WTC11 (cell line): Measurements from ENCODE around the gene FFAR4.

Experiments used
- CBFB ChIP-seq: sonication (generic); formaldehyde crosslinking; IDR thresholded peaks from 2 replicates; pipeline ENCODE4 v1.8.1; 2022; ENCODE audit warnings: mild to moderate bottlenecking, low read depth, missing genetic modification reagents
- CREB1 ChIP-seq: sonication (generic); formaldehyde crosslinking; IDR thresholded peaks from 2 replicates; pipeline ENCODE4 v1.8.0; 2023; ENCODE audit warnings: mild to moderate bottlenecking, missing genetic modification reagents
- CREM ChIP-seq: sonication (generic); formaldehyde crosslinking; IDR thresholded peaks from 2 replicates; pipeline ENCODE4 v1.8.1; 2022; ENCODE audit warnings: mild to moderate bottlenecking, missing genetic modification reagents, moderate library complexity
- ZNF317 ChIP-seq: sonication (generic); formaldehyde crosslinking; IDR thresholded peaks from 2 replicates; pipeline ENCODE4 v1.8.1; 2023; ENCODE audit warnings: low read depth, mild to moderate bottlenecking, moderate library complexity, missing genetic modification reagents, borderline replicate concordance
- TF ChIP-seq, protein P1 (sequence below): fragments of 200-600 bp; IDR thresholded peaks from 2 replicates; pipeline ENCODE4 v1.8.0; 2022; ENCODE audit warnings: antibody characterized with exemption
- TF ChIP-seq, protein P2 (sequence below): sonication (generic); formaldehyde crosslinking; IDR thresholded peaks from 2 replicates; pipeline ENCODE4 v1.8.1; 2023; ENCODE audit warnings: mild to moderate bottlenecking, moderate library complexity, missing genetic modification reagents
- TF ChIP-seq, protein P3 (sequence below): sonication (generic); formaldehyde crosslinking; IDR thresholded peaks from 2 replicates; pipeline ENCODE4 v1.8.1; 2023; ENCODE audit warnings: mild to moderate bottlenecking, missing genetic modification reagents, moderate library complexity
- TF ChIP-seq, protein P4 (sequence below): sonication (generic); formaldehyde crosslinking; IDR thresholded peaks from 2 replicates; pipeline ENCODE4 v1.8.0; 2022; ENCODE audit warnings: mild to moderate bottlenecking, missing genetic modification reagents

DNA sequence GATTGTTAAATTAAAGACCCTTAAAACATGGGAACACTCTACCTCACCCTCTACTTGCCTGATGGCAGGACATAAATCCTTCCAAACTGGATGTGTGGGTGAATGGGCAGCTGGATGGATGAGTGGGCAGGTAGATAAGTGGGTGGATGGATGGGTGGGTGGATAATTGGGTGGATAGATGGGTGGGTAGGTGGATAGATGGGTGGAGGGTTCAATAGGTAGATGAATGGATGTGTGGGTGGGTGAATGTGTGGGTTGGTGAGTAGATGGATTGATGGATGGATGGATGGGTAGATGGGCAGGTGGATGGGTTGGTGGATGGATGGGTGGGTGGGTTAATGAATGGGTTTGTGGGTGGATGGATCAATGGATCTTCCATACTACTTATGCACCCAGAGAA lies 18.9 kb upstream of the FFAR4 start:
- TF ChIP-seq, protein P1, sequence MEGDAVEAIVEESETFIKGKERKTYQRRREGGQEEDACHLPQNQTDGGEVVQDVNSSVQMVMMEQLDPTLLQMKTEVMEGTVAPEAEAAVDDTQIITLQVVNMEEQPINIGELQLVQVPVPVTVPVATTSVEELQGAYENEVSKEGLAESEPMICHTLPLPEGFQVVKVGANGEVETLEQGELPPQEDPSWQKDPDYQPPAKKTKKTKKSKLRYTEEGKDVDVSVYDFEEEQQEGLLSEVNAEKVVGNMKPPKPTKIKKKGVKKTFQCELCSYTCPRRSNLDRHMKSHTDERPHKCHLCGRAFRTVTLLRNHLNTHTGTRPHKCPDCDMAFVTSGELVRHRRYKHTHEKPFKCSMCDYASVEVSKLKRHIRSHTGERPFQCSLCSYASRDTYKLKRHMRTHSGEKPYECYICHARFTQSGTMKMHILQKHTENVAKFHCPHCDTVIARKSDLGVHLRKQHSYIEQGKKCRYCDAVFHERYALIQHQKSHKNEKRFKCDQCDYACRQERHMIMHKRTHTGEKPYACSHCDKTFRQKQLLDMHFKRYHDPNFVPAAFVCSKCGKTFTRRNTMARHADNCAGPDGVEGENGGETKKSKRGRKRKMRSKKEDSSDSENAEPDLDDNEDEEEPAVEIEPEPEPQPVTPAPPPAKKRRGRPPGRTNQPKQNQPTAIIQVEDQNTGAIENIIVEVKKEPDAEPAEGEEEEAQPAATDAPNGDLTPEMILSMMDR = no peak
- TF ChIP-seq ZNF317 (CRISPR knock-in tag) (no peak), CREM (no peak), CBFB (CRISPR knock-in tag) (no peak), CREB1 (no peak)
- TF ChIP-seq, protein P2, sequence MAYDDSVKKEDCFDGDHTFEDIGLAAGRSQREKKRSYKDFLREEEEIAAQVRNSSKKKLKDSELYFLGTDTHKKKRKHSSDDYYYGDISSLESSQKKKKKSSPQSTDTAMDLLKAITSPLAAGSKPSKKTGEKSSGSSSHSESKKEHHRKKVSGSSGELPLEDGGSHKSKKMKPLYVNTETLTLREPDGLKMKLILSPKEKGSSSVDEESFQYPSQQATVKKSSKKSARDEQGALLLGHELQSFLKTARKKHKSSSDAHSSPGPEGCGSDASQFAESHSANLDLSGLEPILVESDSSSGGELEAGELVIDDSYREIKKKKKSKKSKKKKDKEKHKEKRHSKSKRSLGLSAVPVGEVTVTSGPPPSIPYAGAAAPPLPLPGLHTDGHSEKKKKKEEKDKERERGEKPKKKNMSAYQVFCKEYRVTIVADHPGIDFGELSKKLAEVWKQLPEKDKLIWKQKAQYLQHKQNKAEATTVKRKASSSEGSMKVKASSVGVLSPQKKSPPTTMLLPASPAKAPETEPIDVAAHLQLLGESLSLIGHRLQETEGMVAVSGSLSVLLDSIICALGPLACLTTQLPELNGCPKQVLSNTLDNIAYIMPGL (CRISPR knock-in tag) = no peak
- TF ChIP-seq, protein P3, sequence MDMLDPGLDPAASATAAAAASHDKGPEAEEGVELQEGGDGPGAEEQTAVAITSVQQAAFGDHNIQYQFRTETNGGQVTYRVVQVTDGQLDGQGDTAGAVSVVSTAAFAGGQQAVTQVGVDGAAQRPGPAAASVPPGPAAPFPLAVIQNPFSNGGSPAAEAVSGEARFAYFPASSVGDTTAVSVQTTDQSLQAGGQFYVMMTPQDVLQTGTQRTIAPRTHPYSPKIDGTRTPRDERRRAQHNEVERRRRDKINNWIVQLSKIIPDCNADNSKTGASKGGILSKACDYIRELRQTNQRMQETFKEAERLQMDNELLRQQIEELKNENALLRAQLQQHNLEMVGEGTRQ (CRISPR knock-in tag) = no peak
- TF ChIP-seq, protein P4, sequence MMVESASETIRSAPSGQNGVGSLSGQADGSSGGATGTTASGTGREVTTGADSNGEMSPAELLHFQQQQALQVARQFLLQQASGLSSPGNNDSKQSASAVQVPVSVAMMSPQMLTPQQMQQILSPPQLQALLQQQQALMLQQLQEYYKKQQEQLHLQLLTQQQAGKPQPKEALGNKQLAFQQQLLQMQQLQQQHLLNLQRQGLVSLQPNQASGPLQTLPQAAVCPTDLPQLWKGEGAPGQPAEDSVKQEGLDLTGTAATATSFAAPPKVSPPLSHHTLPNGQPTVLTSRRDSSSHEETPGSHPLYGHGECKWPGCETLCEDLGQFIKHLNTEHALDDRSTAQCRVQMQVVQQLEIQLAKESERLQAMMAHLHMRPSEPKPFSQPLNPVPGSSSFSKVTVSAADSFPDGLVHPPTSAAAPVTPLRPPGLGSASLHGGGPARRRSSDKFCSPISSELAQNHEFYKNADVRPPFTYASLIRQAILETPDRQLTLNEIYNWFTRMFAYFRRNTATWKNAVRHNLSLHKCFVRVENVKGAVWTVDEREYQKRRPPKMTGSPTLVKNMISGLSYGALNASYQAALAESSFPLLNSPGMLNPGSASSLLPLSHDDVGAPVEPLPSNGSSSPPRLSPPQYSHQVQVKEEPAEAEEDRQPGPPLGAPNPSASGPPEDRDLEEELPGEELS (CRISPR knock-in tag) = no peak
